ENCODE measurements around the gene ZC3H10. TPM values are rescaled to one million over a fixed set of nuclear protein-coding genes. Genes with fewer than 3 reads are reported as not detected.
"Not testable (repeated sequence)": the region's sequence is repeated elsewhere in the genome, so short reads cannot be mapped to it uniquely, and the experiment has no call there.

Gene ZC3H10
- total and polyA plus RNA-seq, 2 experiments from 2014 or later: 2.7 to 3.0 TPM

GRCh38 chr12:56116267-56117081, 1.6 kb upstream of the ZC3H10 start, which contains the start of gene RPL41:
Gene RPL41, plus strand, starts transcription at chr12:56116633.
- peak; percentile 97 for DNase-seq
- H3K4me1 ChIP-seq (ENCODE audit: insufficient read depth): peaks cover 18% of the 10 kb centered on the region
- H3K9ac ChIP-seq: peak within 1 kb of the TSS; percentile 99
- peak within 1 kb of the TSS; percentile 95 for H3K27ac ChIP-seq
- peaks cover 19% of the 10 kb centered on the region for H3K36me3 ChIP-seq (ENCODE audit: low read depth)
- in situ Hi-C loops (cut with MboI): no loop called here
- TF ChIP-seq EZH2 (IDR thresholded peaks at IDR 0.05; ENCODE audit: insufficient read depth, poor library complexity, severe bottlenecking) (no peak), EZH2phosphoT487 (IDR thresholded peaks at IDR 0.05; ENCODE audit: insufficient read depth, low read depth) (no peak)
- no peaks in the 10 kb centered on the region for H3K27me3 ChIP-seq (replicated peaks; ENCODE audit: insufficient read depth)
- no peaks in the 10 kb centered on the region for H4K20me1 ChIP-seq (ENCODE audit: insufficient read depth)
- peak within 1 kb of the TSS; percentile 86 for H3K4me2 ChIP-seq (ENCODE audit: unreplicated experiment)
- H3K9me3 ChIP-seq (ENCODE audit: low read depth): no peaks in the 10 kb centered on the region
- H2AFZ ChIP-seq: peak within 1 kb of the TSS; percentile 92
- no peaks in the 10 kb centered on the region for H3K9me2 ChIP-seq (ENCODE audit: insufficient read depth)
- 0 to 1% methylated on average over 34 of the region's 34 CpGs for WGBS, 2 experiments (ENCODE audit: low coverage in 1 of 2, low lambda C conversion rate in 2 of 2, missing lambda C conversion rate in 2 of 2)
- peaks cover 57% of the 10 kb centered on the region for H3F3A ChIP-seq (ENCODE audit: insufficient read depth)
- peak within 1 kb of the TSS; percentile 98 for H3K4me3 ChIP-seq
- H3K79me2 ChIP-seq (ENCODE audit: insufficient read depth): peaks cover 29% of the 10 kb centered on the region

DNA sequence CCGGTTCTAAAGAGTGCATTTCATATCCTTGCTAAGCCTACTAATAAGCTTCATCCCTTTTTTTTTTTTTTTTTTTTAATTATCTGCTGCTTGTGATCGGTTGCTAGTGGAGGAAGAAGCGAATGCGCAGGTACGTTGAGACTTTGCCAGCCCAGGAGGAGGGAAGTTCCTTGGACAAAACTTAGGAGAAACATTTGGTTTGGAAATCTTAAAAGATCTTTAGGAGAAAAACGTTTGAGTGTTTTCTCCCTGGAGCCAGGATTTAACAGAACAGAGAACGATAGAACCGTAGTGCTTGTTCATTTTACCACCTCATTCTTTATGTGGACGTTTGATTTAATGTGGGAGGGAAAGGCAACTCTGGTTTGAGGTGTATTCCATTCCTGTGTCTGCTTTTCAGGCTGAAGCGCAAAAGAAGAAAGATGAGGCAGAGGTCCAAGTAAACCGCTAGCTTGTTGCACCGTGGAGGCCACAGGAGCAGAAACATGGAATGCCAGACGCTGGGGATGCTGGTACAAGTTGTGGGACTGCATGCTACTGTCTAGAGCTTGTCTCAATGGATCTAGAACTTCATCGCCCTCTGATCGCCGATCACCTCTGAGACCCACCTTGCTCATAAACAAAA, 872 bp upstream of the ZC3H10 start:
- Histone ChIP-seq H3K4me2 (ENCODE audit: unreplicated experiment) (peak overlapping the region; percentile 86), H3K4me3 (peak overlapping the region; percentile 98), H3K9ac (peak overlapping the region; percentile 99), H3F3A (ENCODE audit: insufficient read depth) (peaks cover 55% of the 10 kb centered on the region), H3K4me1 (ENCODE audit: insufficient read depth) (peaks cover 18% of the 10 kb centered on the region), H3K36me3 (ENCODE audit: low read depth) (peaks cover 14% of the 10 kb centered on the region), H3K27ac (peak overlapping the region; percentile 95), H3K79me2 (ENCODE audit: insufficient read depth) (peaks cover 29% of the 10 kb centered on the region)
- WGBS, 2 experiments (ENCODE audit: low coverage in 1 of 2, low lambda C conversion rate in 2 of 2, missing lambda C conversion rate in 2 of 2): 2% methylated on average over 12 to 13 of the region's 16 CpGs
- DNase-seq: peak; percentile 17
- H4K20me1 ChIP-seq (ENCODE audit: insufficient read depth); H3K9me2 ChIP-seq (ENCODE audit: insufficient read depth); in situ Hi-C loops (cut with MboI); H2AFZ ChIP-seq; H3K27me3 ChIP-seq (replicated peaks; ENCODE audit: insufficient read depth); H3K9me3 ChIP-seq (ENCODE audit: low read depth): not testable (repeated sequence)

DNA sequence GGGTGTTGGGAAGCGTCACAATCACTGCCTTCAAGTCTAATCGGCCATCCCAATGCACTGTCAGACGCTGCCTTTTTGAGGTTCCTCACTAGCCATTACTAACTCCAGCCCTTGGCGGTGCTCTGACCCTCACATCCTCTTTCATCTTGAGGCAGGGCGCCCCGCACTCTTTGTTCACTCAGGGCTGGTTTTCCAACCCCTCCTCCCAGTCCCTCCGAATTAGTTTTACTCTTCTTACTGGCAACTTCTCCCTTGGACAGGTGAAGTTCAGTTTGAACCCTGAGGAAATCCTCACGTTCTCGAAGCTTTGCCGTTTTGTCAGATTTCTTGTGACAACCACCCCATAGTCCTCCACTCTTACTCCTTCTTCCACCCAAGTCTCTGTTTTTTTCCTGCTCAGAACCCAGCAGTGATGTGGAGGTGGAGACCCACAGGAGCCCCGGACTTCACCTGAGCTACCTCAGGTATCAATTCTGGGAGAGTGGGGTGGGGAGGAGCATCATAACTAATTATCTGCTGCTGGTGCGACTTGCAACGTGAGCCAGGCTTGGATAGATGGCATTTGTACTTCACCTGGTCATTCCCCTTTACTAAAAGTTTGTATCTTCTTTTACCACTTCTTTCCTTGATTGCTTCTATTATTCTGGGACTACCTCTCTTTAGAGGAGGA, 757 bp downstream of the ZC3H10 start:
- Histone ChIP-seq H3K9me2 (ENCODE audit: insufficient read depth) (no peaks in the 10 kb centered on the region), H3K27ac (peak overlapping the region; percentile 68), H3K36me3 (ENCODE audit: low read depth) (no peaks in the 10 kb centered on the region; the same call in 1 of the 2 replicates), H4K20me1 (ENCODE audit: insufficient read depth) (no peaks in the 10 kb centered on the region), H3K79me2 (ENCODE audit: insufficient read depth) (peaks cover 29% of the 10 kb centered on the region), H3K9me3 (ENCODE audit: low read depth) (no peaks in the 10 kb centered on the region), H3K4me1 (ENCODE audit: insufficient read depth) (peaks cover 18% of the 10 kb centered on the region), H3K9ac (peak overlapping the region; percentile 75), H3K4me2 (ENCODE audit: unreplicated experiment) (peak overlapping the region; percentile 83), H3F3A (ENCODE audit: insufficient read depth) (peaks cover 39% of the 10 kb centered on the region), H3K4me3 (peak overlapping the region; percentile 98), H3K27me3 (replicated peaks; ENCODE audit: insufficient read depth) (no peaks in the 10 kb centered on the region), H2AFZ (peak overlapping the region; percentile 47)
- DNase-seq: no peak
- 1 to 2% methylated on average over 13 of the region's 13 CpGs for WGBS, 2 experiments (ENCODE audit: low coverage in 1 of 2, low lambda C conversion rate in 2 of 2, missing lambda C conversion rate in 2 of 2)
- no peak for TF ChIP-seq EZH2phosphoT487 (IDR thresholded peaks at IDR 0.05; ENCODE audit: insufficient read depth, low read depth)
- no peak for TF ChIP-seq EZH2 (IDR thresholded peaks at IDR 0.05; ENCODE audit: insufficient read depth, poor library complexity, severe bottlenecking)
- in situ Hi-C loops (cut with MboI): no loop called here

DNA sequence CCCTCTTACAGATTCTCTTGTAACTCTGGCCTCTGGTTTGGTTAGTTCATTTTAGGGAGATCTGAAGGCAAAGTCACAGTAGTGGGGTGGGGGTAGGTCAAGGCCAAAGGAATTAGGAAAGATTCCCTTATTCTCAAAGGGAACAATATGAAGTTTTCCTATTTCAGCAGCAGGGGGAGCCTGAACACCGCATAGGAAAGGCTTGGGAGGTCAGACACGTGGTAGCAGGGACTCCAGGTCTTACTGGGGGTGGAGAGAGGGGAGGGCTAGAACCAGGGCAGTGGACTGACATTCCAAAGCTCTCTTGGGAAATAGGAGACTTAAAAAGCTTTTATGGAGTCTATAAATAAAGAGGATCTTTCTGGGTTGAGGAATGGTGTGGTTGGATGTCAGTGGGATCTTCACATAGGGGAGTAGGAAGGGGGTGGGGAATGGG, 1.3 kb downstream of the ZC3H10 start:
- H4K20me1 ChIP-seq (ENCODE audit: insufficient read depth): no peaks in the 10 kb centered on the region
- H3K36me3 ChIP-seq (ENCODE audit: low read depth): no peaks in the 10 kb centered on the region; the same call in 1 of the 2 replicates
- TF ChIP-seq EZH2phosphoT487 (IDR thresholded peaks at IDR 0.05; ENCODE audit: insufficient read depth, low read depth) (no peak), EZH2 (IDR thresholded peaks at IDR 0.05; ENCODE audit: insufficient read depth, poor library complexity, severe bottlenecking) (no peak)
- peak overlapping the region; percentile 75 for H3K9ac ChIP-seq
- H3K9me3 ChIP-seq (ENCODE audit: low read depth): no peaks in the 10 kb centered on the region
- H3K27ac ChIP-seq: peak overlapping the region; percentile 68
- peaks cover 18% of the 10 kb centered on the region for H3K4me1 ChIP-seq (ENCODE audit: insufficient read depth)
- H3K79me2 ChIP-seq (ENCODE audit: insufficient read depth): peaks cover 29% of the 10 kb centered on the region
- H3K4me2 ChIP-seq (ENCODE audit: unreplicated experiment): peak overlapping the region; percentile 83
- no peaks in the 10 kb centered on the region for H3K27me3 ChIP-seq (replicated peaks; ENCODE audit: insufficient read depth)
- in situ Hi-C loops (cut with MboI): no loop called here
- peak overlapping the region; percentile 14; the same call in 1 of the 2 replicates for H2AFZ ChIP-seq
- 0 to 2% methylated on average over 2 of the region's 2 CpGs for WGBS, 2 experiments (ENCODE audit: low coverage in 1 of 2, low lambda C conversion rate in 2 of 2, missing lambda C conversion rate in 2 of 2)
- peak overlapping the region; percentile 98 for H3K4me3 ChIP-seq
- no peaks in the 10 kb centered on the region for H3K9me2 ChIP-seq (ENCODE audit: insufficient read depth)
- peaks cover 37% of the 10 kb centered on the region for H3F3A ChIP-seq (ENCODE audit: insufficient read depth)
- DNase-seq: peak; percentile 93

All from GM23248 (cell line).